SKM-1 treated with dmso at 0.1 percent for 144 hours (cell line): ENCODE data around the gene POFUT2.

Source experiments
- DNase-seq: peaks from one replicate; lab custom pipeline; 2025; ENCODE audit not compliant: unreplicated experiment; lab: John Stamatoyannopoulos, UW

Gene POFUT2

DNA sequence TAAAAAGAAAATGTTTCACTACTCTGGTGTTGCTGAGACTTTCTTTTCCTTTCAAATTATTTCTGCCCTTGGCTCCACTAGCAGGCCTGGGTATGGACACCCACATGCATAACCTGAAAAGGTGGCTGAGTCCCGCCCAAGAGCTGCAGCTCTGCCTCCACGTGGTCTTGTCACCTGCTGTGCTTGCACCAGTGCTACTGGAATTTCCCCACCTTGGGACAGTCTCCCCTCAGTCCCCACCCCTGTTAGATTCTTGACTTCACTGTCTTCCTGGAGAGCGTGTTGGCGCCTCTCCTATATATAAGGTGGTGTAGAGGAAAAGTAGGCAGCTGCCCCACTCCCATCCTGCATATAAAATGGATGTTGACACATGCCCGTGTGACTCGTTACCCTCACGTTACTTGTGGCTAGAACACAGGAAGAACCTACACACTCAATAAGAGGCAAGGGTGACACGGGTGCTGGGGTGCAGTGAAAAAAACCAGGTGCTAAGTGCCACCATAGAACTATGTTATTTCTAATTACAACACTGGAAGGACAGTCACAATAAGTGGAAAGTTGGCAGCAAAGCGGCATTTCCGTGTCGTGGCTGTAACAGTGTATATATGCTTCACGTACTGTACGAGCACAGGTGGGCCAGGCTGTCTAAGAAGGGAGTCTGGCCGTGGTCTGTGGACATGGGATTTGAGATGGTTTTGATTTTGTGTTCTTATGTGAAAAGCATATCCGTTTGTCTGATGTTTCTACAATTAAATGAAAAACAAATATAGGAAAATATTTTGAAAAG lies 61.0 kb downstream of the POFUT2 start:
- DNase-seq: no peak

DNA sequence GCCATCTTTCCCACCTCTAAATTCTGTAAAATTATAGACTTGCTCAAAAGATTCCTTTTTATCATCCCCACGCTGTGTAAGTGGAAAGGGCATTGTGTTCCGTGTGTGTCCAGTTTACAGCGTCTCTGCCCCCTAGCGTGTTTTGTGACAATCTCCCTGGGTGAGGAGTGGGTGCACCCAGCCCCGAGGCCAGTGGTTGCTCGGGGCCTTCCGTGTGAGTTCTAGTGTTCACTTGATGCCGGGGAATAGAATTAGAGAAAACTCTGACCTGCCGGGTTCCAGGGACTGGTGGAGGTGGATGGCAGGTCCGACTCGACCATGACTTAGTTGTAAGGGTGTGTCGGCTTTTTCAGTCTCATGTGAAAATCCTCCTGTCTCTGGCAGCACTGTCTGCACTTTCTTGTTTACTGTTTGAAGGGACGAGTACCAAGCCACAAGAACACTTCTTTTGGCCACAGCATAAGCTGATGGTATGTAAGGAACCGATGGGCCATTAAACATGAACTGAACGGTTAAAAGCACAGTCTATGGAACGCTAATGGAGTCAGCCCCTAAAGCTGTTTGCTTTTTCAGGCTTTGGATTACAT lies 61.9 kb downstream of the POFUT2 start:
- DNase-seq: no peak

DNA sequence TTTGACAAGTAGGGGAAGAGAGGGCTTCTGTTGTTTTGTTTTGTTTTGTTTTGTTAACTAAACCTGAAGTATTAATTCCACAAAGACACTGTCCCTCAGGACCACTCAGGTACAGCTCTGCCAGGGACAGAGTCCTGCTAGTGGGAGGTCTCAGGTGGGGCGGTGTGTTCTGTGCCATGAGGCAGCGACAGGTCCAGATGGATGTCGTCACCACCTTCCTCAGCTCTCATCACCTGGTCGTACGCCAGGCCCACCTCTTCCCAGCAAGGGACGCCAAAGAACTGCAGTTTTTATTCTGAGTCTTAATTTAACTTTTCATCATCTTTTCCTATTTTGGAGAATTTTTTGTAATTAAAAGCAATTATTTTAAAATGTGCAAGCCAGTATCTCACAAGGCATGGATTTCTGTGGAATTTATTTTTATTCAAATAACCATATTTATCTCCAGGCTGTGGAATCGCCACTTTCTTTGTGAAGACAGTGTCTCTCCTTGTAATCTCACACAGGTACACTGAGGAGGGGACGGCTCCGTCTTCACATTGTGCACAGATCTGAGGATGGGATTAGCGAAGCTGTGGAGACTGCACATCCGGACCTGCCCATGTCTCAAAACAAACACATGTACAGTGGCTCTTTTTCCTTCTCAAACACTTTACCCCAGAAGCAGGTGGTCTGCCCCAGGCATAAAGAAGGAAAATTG lies 62.5 kb downstream of the POFUT2 start:
- DNase-seq: no peak

DNA sequence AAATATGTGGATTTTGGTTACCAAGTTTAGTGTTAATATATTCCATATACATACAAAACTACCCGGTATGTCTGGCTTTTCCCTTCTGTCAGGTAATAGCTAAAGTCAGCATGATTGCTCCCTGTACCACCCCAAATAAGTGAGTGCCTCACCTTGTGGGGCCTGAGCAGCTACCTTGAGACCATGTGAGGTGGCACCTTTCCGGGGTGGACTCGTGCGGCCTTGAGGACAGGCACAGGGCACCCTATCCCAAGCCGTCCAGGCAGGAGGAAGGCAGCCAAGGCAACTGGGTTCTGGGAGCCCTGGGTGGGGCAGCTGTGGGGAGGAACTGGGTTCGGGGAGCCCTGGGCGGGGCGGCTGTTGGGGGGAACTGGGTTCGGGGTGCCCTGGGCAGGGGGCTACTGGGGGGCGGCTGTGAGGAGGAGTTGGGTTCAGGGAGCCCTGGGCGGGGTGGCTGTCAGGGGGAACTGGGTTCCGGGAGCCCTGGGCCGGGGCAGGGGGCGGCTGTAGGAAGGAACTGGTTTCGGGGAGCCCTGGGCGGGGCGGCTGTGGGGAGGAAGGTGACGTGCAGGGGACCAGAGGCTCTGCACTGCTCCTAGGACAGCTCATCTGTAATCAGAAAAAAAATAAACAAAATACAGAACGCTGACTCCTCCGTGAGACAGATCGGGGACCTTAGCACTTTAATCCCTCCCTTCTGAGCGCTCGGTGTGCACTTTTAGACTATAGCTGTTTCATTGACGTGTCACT lies 63.3 kb downstream of the POFUT2 start:
- no peak for DNase-seq

DNA sequence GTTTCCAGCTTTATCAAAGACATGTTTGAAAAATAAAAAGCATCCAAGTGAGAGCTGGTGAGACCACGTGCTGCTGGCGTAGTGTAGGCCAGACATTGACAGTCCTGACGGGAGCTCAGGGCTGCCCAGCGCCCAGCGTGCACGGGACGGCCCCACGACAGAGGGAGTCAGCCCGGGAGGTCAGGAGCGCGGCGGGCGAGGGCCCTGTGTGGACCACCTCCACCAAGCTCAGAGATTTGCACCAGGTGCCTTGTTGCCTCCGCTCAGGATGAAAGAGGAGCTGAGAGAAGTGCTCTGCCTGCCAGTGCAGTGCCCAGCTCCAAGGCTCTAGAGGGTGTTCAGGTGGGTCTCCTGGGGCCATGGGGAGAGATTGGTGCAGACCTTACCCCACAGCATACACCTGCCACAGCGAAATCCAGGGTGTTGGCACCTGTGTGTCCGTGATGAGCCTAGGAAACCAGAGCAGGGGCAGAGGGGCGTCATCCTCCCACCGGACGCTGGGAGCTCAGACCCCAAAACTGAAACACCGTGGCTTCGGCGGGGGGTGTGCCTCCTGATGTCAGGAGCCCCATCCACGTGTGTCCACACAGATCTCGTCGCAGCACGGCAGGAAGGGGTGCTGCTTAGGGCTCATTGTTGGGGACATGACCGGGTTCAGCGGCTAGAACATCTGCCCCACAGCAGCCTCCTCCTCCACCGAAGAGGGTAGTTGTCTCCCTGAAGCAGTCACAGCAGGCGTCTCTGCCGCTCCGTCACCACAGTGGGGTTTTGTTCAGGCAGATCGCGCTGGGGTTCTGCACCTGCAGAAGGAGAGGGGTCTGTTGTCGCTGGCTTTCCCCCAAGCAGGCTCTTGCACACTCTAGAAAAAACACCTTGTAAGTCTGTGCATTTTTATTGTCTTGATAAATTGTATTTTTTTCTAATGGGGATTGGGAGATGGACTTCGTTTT lies 64.2 kb downstream of the POFUT2 start:
- DNase-seq: no peak

DNA sequence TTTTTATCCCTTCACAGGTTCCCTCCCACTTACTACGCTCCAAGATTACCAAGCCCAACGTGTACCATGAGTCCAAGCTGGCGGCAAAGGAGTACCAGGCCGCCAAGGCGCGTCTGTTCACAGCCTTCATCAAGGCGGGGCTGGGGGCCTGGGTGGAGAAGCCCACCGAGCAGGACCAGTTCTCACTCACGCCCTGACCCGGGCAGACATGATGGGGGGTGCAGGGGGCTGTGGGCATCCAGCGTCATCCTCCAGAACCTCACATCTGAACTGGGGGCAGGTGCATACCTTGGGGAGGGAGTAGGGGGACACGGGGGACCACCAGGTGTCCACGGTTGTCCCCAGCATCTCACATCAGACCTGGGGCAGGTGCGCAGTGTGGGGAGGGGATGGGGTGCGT lies 65.7 kb downstream of the POFUT2 start:
- DNase-seq: no peak

DNA sequence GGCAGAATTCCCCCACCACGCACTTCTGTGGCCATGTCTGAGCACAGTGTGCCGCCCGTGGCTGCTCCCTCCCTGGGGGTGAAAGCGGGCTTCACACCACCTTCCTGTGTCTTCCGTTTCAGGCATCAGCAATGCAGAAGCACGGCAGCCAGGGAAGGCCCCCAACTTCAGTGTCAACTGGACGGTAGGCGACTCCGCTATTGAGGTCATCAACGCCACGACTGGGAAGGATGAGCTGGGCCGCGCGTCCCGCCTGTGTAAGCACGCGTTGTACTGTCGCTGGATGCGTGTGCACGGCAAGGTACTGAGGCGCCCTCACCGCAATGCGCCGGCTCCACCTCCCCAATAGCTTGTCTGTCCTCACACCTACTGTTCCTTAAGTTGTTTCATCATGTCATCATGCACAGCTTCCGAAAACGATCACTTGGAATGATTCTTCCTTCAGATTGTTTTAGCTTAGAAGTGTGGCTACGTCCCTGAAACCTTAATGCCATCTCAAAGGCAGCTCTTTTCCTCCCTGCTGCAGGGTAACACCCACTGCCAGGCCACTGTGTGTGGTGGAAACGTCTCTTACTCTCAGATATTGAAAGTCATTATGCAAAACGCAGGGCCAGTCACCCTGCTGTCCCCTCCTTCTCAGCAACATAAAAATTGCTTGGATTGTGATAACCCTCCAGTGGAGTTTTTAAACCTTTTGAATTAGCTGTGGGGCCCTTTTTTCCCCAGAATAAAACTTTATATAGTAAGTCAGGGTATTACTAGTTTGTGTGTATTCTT lies 66.8 kb downstream of the POFUT2 start:
- no peak for DNase-seq

DNA sequence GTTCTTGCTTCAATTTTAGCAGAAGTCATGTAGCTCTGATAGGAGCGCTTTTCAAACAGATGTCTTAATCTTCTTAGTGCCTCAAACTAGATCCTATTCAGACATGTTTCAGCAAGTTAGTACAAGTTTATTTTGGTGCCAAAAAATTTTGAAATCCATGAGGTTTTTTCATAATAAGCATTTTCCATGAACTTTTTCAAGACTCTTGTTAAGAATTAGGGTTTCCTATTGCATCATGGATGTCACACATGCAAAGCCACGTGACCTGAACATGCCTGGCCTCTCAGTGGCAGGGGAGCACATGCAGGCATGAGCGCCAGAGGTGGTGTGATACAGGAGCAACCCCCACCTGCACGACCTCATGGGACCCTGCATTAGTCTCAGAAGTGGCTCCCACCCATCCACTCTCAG lies 67.6 kb downstream of the POFUT2 start:
- no peak for DNase-seq

DNA sequence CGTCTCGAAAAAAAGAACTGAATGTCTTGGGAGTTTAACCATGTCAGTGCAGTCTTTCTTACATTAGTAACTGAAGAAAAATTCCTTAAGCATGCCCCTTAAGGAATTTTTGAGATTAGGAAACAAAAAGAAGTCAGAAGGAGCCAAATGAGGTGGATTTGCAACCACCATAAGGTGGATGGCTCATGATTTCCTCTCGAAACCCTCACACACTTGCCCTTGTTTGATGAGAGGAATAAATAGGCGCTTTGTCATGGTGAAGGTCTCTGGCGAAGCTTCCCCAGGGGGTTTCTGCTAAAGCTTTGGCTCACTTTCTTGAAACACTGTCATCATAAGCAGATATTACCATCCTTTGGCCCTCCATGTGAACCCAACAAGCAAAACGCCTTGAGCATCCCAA lies 68.2 kb downstream of the POFUT2 start:
- no peak for DNase-seq

DNA sequence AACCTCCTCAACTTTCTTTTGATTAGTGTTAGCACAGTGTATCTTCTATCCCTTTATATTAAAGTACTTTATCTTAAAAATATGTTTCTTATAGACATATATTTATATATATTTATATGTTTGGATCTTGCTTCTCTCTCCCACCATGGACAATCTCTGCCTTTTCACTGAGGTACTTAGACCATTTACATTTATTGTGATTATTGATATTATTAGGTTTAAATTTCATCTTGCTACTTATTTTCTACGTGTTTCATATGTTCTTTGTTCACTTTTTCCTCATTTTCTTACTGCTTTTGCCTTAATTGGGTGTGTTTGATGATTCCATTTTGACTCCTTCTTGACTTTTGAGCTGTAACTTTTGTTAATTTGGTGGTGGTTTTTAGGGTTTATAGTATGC lies 70.7 kb downstream of the POFUT2 start:
- no peak for DNase-seq

DNA sequence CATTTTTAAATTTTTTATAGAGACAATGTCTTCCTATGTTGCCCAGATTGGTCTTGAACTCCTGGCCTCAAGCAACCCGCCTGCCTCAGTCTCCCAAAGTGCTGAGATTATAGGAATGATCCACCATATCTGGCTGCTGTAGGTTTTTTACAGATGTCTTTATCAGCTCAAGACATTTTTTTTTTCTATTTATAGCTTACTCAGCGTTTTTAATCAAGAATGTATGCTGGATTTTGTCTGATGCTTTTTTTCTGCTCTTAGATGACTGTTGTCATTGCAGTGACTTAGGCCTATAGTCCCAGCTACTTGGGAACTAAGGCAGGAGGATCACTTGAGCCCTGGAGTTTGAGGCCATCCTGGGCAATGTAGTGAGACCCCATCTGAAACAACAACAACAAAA lies 72.5 kb downstream of the POFUT2 start:
- no peak for DNase-seq
